DND-41 (cell line): ENCODE measurements around the gene KCMF1.

ENCODE experiments used
- ATAC-seq: fragments of 200-7000 bp; cut with Tn5 transposase; 3 replicates; pipeline ENCODE4 v1.9.1; 2021; ENCODE audit warnings: low read depth; ENCODE audit not compliant: insufficient read depth
- DNase-seq: peaks from one replicate; pipeline ENCODE4 v3.0.0-alpha.2; 2020
- H2AFZ ChIP-seq: 2 replicates; pipeline ENCODE4 v1.6.0; 2012; ENCODE audit warnings: low read depth, low read length
- H3K27ac ChIP-seq: 2 replicates; pipeline ENCODE4 v1.5.1; 2012; ENCODE audit warnings: low read length, inconsistent platforms
- H3K27me3 ChIP-seq: fragments of 200-600 bp; sonication (generic); 2 replicates; pipeline ENCODE4 v1.6.0; 2012; ENCODE audit warnings: low read length, mild to moderate bottlenecking, inconsistent platforms; ENCODE audit not compliant: insufficient read depth, poor library complexity
- H3K36me3 ChIP-seq: 2 replicates; pipeline ENCODE4 v1.5.1; 2012; ENCODE audit warnings: low read length, inconsistent platforms; ENCODE audit not compliant: insufficient read depth
- H3K4me1 ChIP-seq: 2 replicates; pipeline ENCODE4 v1.5.1; 2012; ENCODE audit warnings: mild to moderate bottlenecking, low read length; ENCODE audit not compliant: insufficient read depth
- H3K4me2 ChIP-seq: 2 replicates; pipeline ENCODE4 v1.6.0; 2012; ENCODE audit warnings: mild to moderate bottlenecking, moderate library complexity, low read length, inconsistent platforms; ENCODE audit not compliant: insufficient read depth
- H3K4me3 ChIP-seq, 2 experiments: fragments of 200-600 bp in 1 of 2; shearing (Covaris generic) in 1 of 2; 2 replicates each; pipeline ENCODE4 v1.5.1; 2012 to 2016; ENCODE audit warnings: inconsistent platforms in 2 of 2, low read length in 2 of 2, mild to moderate bottlenecking in 2 of 2, low read depth in 1 of 2, moderate library complexity in 1 of 2
- H3K79me2 ChIP-seq: 2 replicates; pipeline ENCODE4 v1.6.0; 2012; ENCODE audit warnings: low read length, inconsistent platforms; ENCODE audit not compliant: insufficient read depth
- H3K9ac ChIP-seq: 2 replicates; pipeline ENCODE4 v1.6.0; 2012; ENCODE audit warnings: low read depth, mild to moderate bottlenecking, inconsistent platforms, low read length, moderate library complexity
- H3K9me3 ChIP-seq: 2 replicates; pipeline ENCODE4 v1.5.1; 2012; ENCODE audit warnings: low read length, moderate library complexity, mild to moderate bottlenecking, inconsistent platforms; ENCODE audit not compliant: insufficient read depth, severe bottlenecking
- H4K20me1 ChIP-seq: 2 replicates; pipeline ENCODE4 v1.6.0; 2012; ENCODE audit warnings: low read length; ENCODE audit not compliant: insufficient read depth
- CTCF ChIP-seq: IDR thresholded peaks from 2 replicates; pipeline ENCODE4 v1.5.1; 2012; ENCODE audit warnings: borderline replicate concordance, low read length, moderate library complexity, mild to moderate bottlenecking; ENCODE audit not compliant: poor library complexity, severe bottlenecking; ENCODE audit errors: extremely low read depth
- EZH2 ChIP-seq: IDR thresholded peaks from 3 replicates; pipeline ENCODE4 v1.6.1; 2012; ENCODE audit warnings: borderline replicate concordance, low read depth, mild to moderate bottlenecking, moderate library complexity, low read length, inconsistent platforms; ENCODE audit not compliant: severe bottlenecking

KCMF1 gene

DNA sequence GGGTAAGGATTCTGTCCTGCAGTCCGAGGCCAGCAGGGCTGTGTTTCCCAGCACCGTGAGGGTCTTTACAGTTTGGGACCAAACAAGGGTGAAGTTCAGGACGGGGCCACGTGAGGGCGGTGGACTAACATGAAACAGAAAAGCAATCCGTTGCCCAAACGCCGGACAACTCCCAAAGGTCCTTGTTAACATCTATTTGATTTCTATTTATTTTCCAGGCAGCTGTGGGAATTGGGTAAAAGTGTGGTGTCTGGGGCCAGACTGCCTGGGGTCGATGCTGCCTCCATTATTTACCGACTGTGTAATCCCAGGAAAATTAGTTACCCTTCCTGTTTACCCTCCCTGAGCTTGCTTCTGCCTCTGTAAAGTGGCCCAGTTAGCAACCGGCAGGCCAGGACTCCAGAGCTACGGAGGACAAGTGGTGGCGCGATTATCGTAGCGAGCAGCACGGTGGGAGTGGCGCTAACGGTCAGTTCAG, 96.0 kb downstream of the KCMF1 start:
- Histone ChIP-seq H3K4me1 (no peaks in the 10 kb centered on the region), H3K9ac (no peak overlapping the region), H2AFZ (no peak overlapping the region), H3K9me3 (no peaks in the 10 kb centered on the region), H3K27ac (no peak overlapping the region), H3K79me2 (no peaks in the 10 kb centered on the region), H3K27me3 (no peaks in the 10 kb centered on the region), H4K20me1 (no peaks in the 10 kb centered on the region), H3K4me3 (no peak overlapping the region), H3K4me2 (no peak overlapping the region), H3K36me3 (no peaks in the 10 kb centered on the region)
- TF ChIP-seq CTCF = peak; percentile 48
- TF ChIP-seq EZH2 = no peak
- DNase-seq = no peak
- ATAC-seq = peak; percentile 42; the same call in 1 of the 3 replicates

GRCh38 chr2:85071096-85071495, 100.1 kb downstream of the KCMF1 start:
- Histone ChIP-seq H3K4me2 (no peak overlapping the region), H3K79me2 (no peaks in the 10 kb centered on the region), H3K27ac (no peak overlapping the region), H3K4me1 (no peaks in the 10 kb centered on the region), H3K36me3 (no peaks in the 10 kb centered on the region), H3K9ac (no peak overlapping the region), H3K9me3 (no peaks in the 10 kb centered on the region), H2AFZ (no peak overlapping the region), H3K27me3 (no peaks in the 10 kb centered on the region), H4K20me1 (no peaks in the 10 kb centered on the region), H3K4me3 (no peak overlapping the region)
- TF ChIP-seq EZH2 (no peak), CTCF (no peak)
- DNase-seq (no peak), ATAC-seq (no peak)

DNA sequence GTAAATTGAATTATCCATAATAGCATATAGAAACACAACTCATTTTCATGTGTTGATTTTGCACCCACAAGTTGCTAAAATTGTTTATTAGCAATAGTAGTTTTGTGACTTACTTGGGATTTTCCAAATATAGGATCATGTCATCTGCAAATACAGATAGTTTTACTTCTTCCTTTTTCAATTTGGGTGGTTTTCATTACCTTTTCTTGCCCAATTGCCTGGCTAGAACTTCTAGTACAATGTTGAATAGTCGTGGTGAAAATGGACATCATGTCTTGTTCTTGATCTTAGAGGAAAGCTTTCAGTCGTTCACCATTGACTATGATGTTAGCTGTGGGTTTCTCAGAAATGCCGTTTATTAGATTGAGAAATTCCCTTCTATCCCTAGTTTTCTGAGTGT, 102.1 kb downstream of the KCMF1 start:
- Histone ChIP-seq H4K20me1 (no peaks in the 10 kb centered on the region), H2AFZ (no peak overlapping the region), H3K27me3 (no peaks in the 10 kb centered on the region), H3K4me3 (no peak overlapping the region), H3K9ac (no peak overlapping the region), H3K4me2 (no peak overlapping the region), H3K79me2 (no peaks in the 10 kb centered on the region), H3K27ac (no peak overlapping the region), H3K36me3 (no peaks in the 10 kb centered on the region), H3K4me1 (no peaks in the 10 kb centered on the region), H3K9me3 (no peaks in the 10 kb centered on the region)
- no peak for TF ChIP-seq EZH2
- no peak for TF ChIP-seq CTCF
- no peak for ATAC-seq
- no peak for DNase-seq
